LNCAP (cell line): ENCODE results near the gene PDIA3.

ENCODE experiments used
- CTCF ChIP-seq: fragments of 450-650 bp; IDR thresholded peaks from 2 replicates; pipeline ENCODE4 v1.5.1; 2017; ENCODE audit warnings: mild to moderate bottlenecking

Gene PDIA3

GRCh38 chr15:43792761-43793476 lies 46.7 kb downstream of the PDIA3 start:
- no peak for TF ChIP-seq CTCF

GRCh38 chr15:43793647-43794046 lies 47.4 kb downstream of the PDIA3 start:
- TF ChIP-seq CTCF = no peak

- no peak for TF ChIP-seq CTCF
These were observed 48.2 kb downstream of the PDIA3 start for GRCh38 chr15:43794269-43795037.

GRCh38 chr15:43795197-43795596 lies 49.0 kb downstream of the PDIA3 start:
- TF ChIP-seq CTCF = no peak

- TF ChIP-seq CTCF = no peak
These were observed 49.8 kb downstream of the PDIA3 start for GRCh38 chr15:43795997-43796396.

GRCh38 chr15:43796566-43796965 lies 50.3 kb downstream of the PDIA3 start:
- TF ChIP-seq CTCF = no peak

- TF ChIP-seq CTCF = no peak
These were observed 53.1 kb downstream of the PDIA3 start for GRCh38 chr15:43799209-43799944.
